Measurements from ENCODE around the gene OR8K5. TPM values are rescaled to one million over a fixed set of nuclear protein-coding genes. Genes with fewer than 3 reads are reported as not detected.

The OR8K5 gene
- total RNA-seq, 1 donor from 2014 or later: not detected

DNA sequence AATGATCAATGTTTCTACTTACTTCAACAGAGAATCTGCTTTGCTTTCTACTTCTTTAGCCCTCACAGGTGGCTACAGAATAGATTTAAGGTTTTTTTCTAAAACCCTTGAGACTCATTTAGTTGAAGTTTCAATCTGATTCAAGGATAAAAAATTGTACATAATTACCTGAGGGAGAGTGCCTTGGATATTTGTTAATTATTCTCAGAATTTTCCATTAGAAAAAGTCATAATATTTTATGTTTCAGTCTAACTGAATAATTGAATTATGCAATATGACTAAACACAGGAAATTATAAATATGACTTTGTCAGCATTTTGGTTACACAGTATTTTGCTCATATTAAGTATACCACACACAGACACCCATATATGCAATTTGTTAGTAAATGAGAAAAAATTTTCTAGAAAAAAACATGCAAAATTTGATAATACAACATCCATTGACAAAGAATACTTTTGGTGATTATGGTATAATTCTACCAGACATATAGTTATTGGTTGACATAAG, 19.9 kb downstream of the OR8K5 start, which contains the start of gene OR8J3:
Gene OR8J3 (minus strand): TSS at position 51 of the 511 bp plus-strand sequence. CDS start 2,483 bp downstream, outside the sequence.
- Histone ChIP-seq H3K27me3 (ENCODE audit: control insufficient read depth, insufficient read depth, low read length) (no peaks in the 10 kb centered on the region), H3K4me3 (ENCODE audit: low read depth, low read length) (no peak within 1 kb of the TSS), H3K36me3 (ENCODE audit: control insufficient read depth, insufficient read depth, low read length) (no peaks in the 10 kb centered on the region)
- FAIRE-seq (no peak), DNase-seq (ENCODE audit: low read depth) (no peak)
- no peak for TF ChIP-seq CTCF (IDR thresholded peaks at IDR 0.05; ENCODE audit: insufficient read depth, low read length, severe bottlenecking)

DNA sequence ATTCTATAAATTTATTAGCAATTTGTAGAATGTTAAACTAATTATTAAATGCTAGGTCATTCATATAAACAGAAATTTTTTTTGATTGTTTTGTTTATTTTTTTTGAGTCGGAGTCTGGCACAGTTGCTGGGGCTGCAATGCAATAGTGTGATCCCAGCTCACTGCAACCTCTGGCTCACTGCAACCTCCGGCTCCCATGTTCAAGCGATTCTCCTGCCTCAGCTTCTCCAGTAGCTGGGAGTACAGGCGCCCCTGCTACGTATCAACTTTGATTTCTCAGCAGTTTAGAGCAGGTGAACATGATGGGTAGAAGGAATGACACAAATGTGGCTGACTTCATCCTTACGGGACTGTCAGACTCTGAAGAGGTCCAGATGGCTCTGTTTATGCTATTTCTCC, 38.0 kb downstream of the OR8K5 start, which contains the start of gene OR8H3:
Gene OR8H3 (plus strand): TSS at position 301 of the 400 bp plus-strand sequence. CDS start 0 bp downstream, at position 301.
- no peak for FAIRE-seq
- Histone ChIP-seq H3K36me3 (ENCODE audit: control insufficient read depth, insufficient read depth, low read length) (no peaks in the 10 kb centered on the region), H3K4me3 (ENCODE audit: low read depth, low read length) (no peak within 1 kb of the TSS), H3K27me3 (ENCODE audit: control insufficient read depth, insufficient read depth, low read length) (no peaks in the 10 kb centered on the region)
- TF ChIP-seq CTCF (IDR thresholded peaks at IDR 0.05; ENCODE audit: insufficient read depth, low read length, severe bottlenecking): no peak
- DNase-seq (ENCODE audit: low read depth): no peak

Other genes starting within 250 kb of the OR8K5 start
- gene OR5W2, start 245.7 kb downstream of the OR8K5 start, total RNA-seq: not detected in 2 replicates
- gene OR5I1, start 223.9 kb downstream of the OR8K5 start, total RNA-seq: not detected in 2 replicates
- gene OR10AG1, start 190.4 kb downstream of the OR8K5 start, total RNA-seq: not detected in 2 replicates
- gene OR5F1, start 165.7 kb downstream of the OR8K5 start, total RNA-seq: not detected in 2 replicates
- gene OR5AS1, start 132.7 kb downstream of the OR8K5 start, total RNA-seq: not detected in 2 replicates
- not detected in 2 replicates for gene OR8I2, start 67.0 kb downstream of the OR8K5 start, total RNA-seq
- not detected in 2 replicates for gene OR8H2, start 56.6 kb downstream of the OR8K5 start, total RNA-seq
- not detected in 2 replicates for gene OR8H3, start 37.9 kb downstream of the OR8K5 start, total RNA-seq
- not detected in 2 replicates for gene OR8J3, start 20.1 kb downstream of the OR8K5 start, total RNA-seq
- not detected in 2 replicates for gene OR5J2, start 16.3 kb upstream of the OR8K5 start, total RNA-seq
- gene OR5T2, start 73.9 kb upstream of the OR8K5 start, total RNA-seq: not detected in 2 replicates
- gene OR5T3, start 91.9 kb upstream of the OR8K5 start, total RNA-seq: not detected in 2 replicates
- not detected in 2 replicates for gene OR5T1, start 113.8 kb upstream of the OR8K5 start, total RNA-seq
- gene OR8H1, start 131.9 kb upstream of the OR8K5 start, total RNA-seq: not detected in 2 replicates
- gene OR8K3, start 154.8 kb upstream of the OR8K5 start, total RNA-seq: not detected in 2 replicates
- not detected in 2 replicates for gene OR8K1, start 185.7 kb upstream of the OR8K5 start, total RNA-seq
- not detected in 2 replicates for gene OR8J1, start 194.0 kb upstream of the OR8K5 start, total RNA-seq
- not detected in 2 replicates for gene OR8U1, start 215.3 kb upstream of the OR8K5 start, total RNA-seq

All from bronchial epithelial cell (primary cell).